ENCODE results near the gene CDC42BPA.

- TF ChIP-seq TAF1 (IDR thresholded peaks at IDR 0.05; ENCODE audit: borderline replicate concordance, low read depth, low read length), result no peak
- no peak for TF ChIP-seq POLR2A (IDR thresholded peaks at IDR 0.05; ENCODE audit: low read depth, low read length)
These were observed 355.6 kb downstream of the CDC42BPA start for GRCh38 chr1:226962421-226963391.

Data from GM12892 (cell line).